Endodermal cell (in vitro differentiated cells): ENCODE measurements around the gene RGS4. TPM values are rescaled to one million over a fixed set of nuclear protein-coding genes. Genes with fewer than 3 reads are reported as not detected.

Experiments
- DNase-seq: peaks from one replicate; pipeline ENCODE4 v3.0.0-alpha.2; 2017
- H3K27ac ChIP-seq: 2 replicates; pipeline ENCODE4 v1.5.1; 2013; ENCODE audit warnings: mild to moderate bottlenecking, low read depth, low read length, moderate library complexity
- H3K27me3 ChIP-seq: 2 replicates; pipeline ENCODE4 v1.6.1; 2013; ENCODE audit warnings: mild to moderate bottlenecking, low read length, moderate library complexity; ENCODE audit not compliant: insufficient read depth, control insufficient read depth, poor library complexity, severe bottlenecking
- H3K36me3 ChIP-seq: 2 replicates; pipeline ENCODE4 v1.7.0; 2013; ENCODE audit warnings: mild to moderate bottlenecking, low read length, moderate library complexity; ENCODE audit not compliant: control insufficient read depth, insufficient read depth
- H3K4me1 ChIP-seq: one replicate; pipeline ENCODE4 v1.7.0; 2013; ENCODE audit warnings: low read length; ENCODE audit not compliant: control insufficient read depth, insufficient read depth
- H3K4me3 ChIP-seq: 2 replicates; pipeline ENCODE4 v1.5.1; 2013; ENCODE audit warnings: mild to moderate bottlenecking, low read length, moderate library complexity
- H3K9ac ChIP-seq: 2 replicates; pipeline ENCODE4 v1.6.1; 2013; ENCODE audit warnings: mild to moderate bottlenecking, low read length, moderate library complexity; ENCODE audit not compliant: poor library complexity, severe bottlenecking; ENCODE audit errors: extremely low read depth
- H3K9me3 ChIP-seq: 2 replicates; pipeline ENCODE4 v1.6.1; 2013; ENCODE audit warnings: mild to moderate bottlenecking, low read length, moderate library complexity; ENCODE audit not compliant: control insufficient read depth
- H3K27ac Mint-ChIP-seq: 2 replicates; pipeline ENCODE4 v1.8.0; 2020; ENCODE audit warnings: mixed read lengths
- H3K27me3 Mint-ChIP-seq: 2 replicates; pipeline ENCODE4 v1.8.0; 2021; ENCODE audit warnings: mild to moderate bottlenecking, mixed read lengths; ENCODE audit not compliant: insufficient read depth
- H3K36me3 Mint-ChIP-seq: 2 replicates; pipeline ENCODE4 v1.8.0; 2020; ENCODE audit warnings: low read depth, mixed read lengths
- H3K4me1 Mint-ChIP-seq: 2 replicates; pipeline ENCODE4 v1.8.0; 2020; ENCODE audit warnings: mixed read lengths
- H3K4me3 Mint-ChIP-seq: 2 replicates; pipeline ENCODE4 v1.8.0; 2020; ENCODE audit warnings: mild to moderate bottlenecking, moderate library complexity, mixed read lengths
- H3K9me3 Mint-ChIP-seq: 2 replicates; pipeline ENCODE4 v1.8.0; 2020; ENCODE audit warnings: mild to moderate bottlenecking, mixed read lengths
- WGBS, 2 experiments: methylation state at CpG; one replicate each; pipeline versions ENCODE4 v1.1.5 to v1.1.7; 2013; ENCODE audit warnings: missing lambda C conversion rate in 2 of 2, mixed read lengths in 1 of 2; ENCODE audit not compliant: insufficient coverage in 1 of 2, insufficient read length in 1 of 2; 5-methylcytosine and 5-hydroxymethylcytosine counted together
- total RNA-seq, 2 donors: library from RNA; stranded (reverse); fragmentation: NEBNext Ultra II Directional in 1 of 2; extraction: Animal tissue kit (Norgen Biotek cat#: 25700) in 1 of 2; gene quantifications; 2 replicates in 1 of 2; 3 replicates in 1 of 2; pipeline ENCODE4 v1.2.1, GENCODE V29; 2021
- TF ChIP-seq, protein P1 (sequence below): fragments of 200-600 bp; sonication (generic); conservative IDR thresholded peaks from 2 replicates; pipeline ENCODE4 v1.5.0; 2021; ENCODE audit warnings: antibody characterized with exemption, mild to moderate bottlenecking

The RGS4 gene
- total RNA-seq, 2 donors from 2014 or later, result 0.48 to 0.51 TPM

DNA sequence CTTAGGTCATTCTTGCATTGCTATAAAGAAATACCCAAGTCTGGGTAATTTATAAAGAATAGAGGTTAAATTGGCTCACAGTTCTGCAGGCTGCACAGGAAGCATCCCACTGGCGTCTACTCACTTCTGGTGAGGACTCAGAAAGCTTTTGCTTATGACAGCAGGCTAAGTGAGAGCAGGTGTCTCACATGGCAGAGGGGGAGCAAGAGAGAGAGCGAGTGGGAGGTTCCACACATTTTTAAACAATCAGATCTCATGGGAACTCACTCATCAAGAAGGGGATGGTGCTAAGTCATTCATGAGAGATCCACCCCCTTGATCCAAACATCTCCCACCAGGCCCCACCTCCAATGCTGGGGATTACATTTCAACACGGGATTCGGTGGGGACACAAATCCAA, 13.6 kb upstream of the RGS4 start:
- Histone ChIP-seq H3K4me3 (no peak overlapping the region), H3K9me3 (no peaks in the 10 kb centered on the region), H3K27me3 (no peaks in the 10 kb centered on the region), H3K36me3 (no peaks in the 10 kb centered on the region), H3K27ac (no peak overlapping the region), H3K9ac (no peak overlapping the region), H3K4me1 (peaks cover 13% of the 10 kb centered on the region)
- H3K27ac Mint-ChIP-seq, result no peak overlapping the region
- H3K9me3 Mint-ChIP-seq, result no peaks in the 10 kb centered on the region
- H3K27me3 Mint-ChIP-seq, result no peaks in the 10 kb centered on the region
- H3K4me1 Mint-ChIP-seq, result peaks cover 6% of the 10 kb centered on the region
- H3K4me3 Mint-ChIP-seq, result no peak overlapping the region
- TF ChIP-seq, protein P1, sequence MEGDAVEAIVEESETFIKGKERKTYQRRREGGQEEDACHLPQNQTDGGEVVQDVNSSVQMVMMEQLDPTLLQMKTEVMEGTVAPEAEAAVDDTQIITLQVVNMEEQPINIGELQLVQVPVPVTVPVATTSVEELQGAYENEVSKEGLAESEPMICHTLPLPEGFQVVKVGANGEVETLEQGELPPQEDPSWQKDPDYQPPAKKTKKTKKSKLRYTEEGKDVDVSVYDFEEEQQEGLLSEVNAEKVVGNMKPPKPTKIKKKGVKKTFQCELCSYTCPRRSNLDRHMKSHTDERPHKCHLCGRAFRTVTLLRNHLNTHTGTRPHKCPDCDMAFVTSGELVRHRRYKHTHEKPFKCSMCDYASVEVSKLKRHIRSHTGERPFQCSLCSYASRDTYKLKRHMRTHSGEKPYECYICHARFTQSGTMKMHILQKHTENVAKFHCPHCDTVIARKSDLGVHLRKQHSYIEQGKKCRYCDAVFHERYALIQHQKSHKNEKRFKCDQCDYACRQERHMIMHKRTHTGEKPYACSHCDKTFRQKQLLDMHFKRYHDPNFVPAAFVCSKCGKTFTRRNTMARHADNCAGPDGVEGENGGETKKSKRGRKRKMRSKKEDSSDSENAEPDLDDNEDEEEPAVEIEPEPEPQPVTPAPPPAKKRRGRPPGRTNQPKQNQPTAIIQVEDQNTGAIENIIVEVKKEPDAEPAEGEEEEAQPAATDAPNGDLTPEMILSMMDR, result no peak
- no peaks in the 10 kb centered on the region for H3K36me3 Mint-ChIP-seq
- DNase-seq, result no peak
- 94% methylated on average over 4 of the region's 4 CpGs; no CpG with 5 or more reads in 1 of the 2 experiments for WGBS, 2 experiments

DNA sequence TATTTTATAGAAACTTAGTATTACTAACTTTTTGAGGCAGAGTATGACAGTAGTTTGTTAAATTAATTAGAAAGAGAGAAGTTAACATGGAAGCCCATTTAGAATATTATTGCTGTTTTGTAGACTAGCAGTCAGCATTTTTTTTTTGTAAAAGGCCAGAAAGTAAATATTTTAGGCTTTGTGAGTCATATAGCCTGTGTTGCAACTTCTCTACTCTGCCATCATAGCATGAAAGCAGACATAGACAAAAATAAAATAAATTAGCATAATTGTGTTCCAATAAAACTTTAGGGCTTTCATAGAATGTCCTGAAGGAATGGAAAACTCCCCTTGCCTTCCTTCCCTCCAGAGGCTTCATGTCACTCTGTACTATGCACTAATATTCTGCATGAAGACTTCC, 12.3 kb upstream of the RGS4 start:
- Mint-ChIP-seq H3K27ac (no peak overlapping the region), H3K4me3 (no peak overlapping the region), H3K4me1 (peaks cover 6% of the 10 kb centered on the region), H3K36me3 (no peaks in the 10 kb centered on the region), H3K9me3 (no peaks in the 10 kb centered on the region), H3K27me3 (no peaks in the 10 kb centered on the region)
- no peaks in the 10 kb centered on the region for H3K9me3 ChIP-seq
- H3K36me3 ChIP-seq, result no peaks in the 10 kb centered on the region
- H3K9ac ChIP-seq, result no peak overlapping the region
- no peak for DNase-seq
- H3K4me1 ChIP-seq, result peaks cover 13% of the 10 kb centered on the region
- no peak overlapping the region for H3K4me3 ChIP-seq
- no peak overlapping the region for H3K27ac ChIP-seq
- H3K27me3 ChIP-seq, result no peaks in the 10 kb centered on the region
- TF ChIP-seq, protein P1, result no peak

DNA sequence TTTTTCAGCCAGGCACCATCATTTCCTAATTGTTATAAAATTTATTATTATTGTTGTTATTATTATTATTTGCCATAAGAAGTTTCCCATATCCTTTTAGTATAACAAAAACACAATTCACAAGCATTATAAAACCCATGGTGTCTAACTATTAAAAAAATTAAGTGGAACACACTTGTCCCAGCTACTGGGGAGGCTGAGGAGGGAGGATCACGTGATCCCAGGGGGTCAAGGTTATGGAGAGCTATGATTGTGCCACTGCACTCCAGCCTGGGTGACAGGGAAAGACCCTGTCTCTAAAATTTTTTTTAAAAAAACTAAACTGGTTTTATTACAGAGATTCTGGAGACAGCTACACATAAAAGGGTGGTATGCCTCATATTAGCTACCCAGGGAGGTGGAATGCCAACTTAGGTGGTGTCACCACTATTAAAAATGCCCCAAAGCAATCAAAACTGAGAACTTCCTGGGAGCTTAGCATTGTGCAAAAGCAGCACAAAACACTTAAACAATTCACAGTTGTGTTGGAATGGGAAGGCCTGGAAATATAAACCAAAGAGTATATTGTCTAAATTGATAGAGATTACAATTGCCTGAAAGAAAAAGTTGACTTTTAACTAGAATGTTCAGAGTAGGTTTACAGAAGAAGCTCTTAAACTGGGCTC, 8.7 kb upstream of the RGS4 start:
- no peaks in the 10 kb centered on the region for H3K27me3 ChIP-seq
- Mint-ChIP-seq H3K27me3 (no peaks in the 10 kb centered on the region), H3K9me3 (no peaks in the 10 kb centered on the region), H3K27ac (no peak overlapping the region), H3K4me1 (peaks cover 19% of the 10 kb centered on the region), H3K4me3 (no peak overlapping the region), H3K36me3 (no peaks in the 10 kb centered on the region)
- no peak overlapping the region for H3K9ac ChIP-seq
- no peak overlapping the region for H3K4me3 ChIP-seq
- H3K36me3 ChIP-seq, result no peaks in the 10 kb centered on the region
- no peaks in the 10 kb centered on the region for H3K9me3 ChIP-seq
- 89% methylated on average over 1 of the region's 1 CpG; no CpG with 5 or more reads in 1 of the 2 experiments for WGBS, 2 experiments
- DNase-seq, result no peak
- TF ChIP-seq, protein P1, result no peak
- H3K27ac ChIP-seq, result no peak overlapping the region
- peaks cover 28% of the 10 kb centered on the region for H3K4me1 ChIP-seq
